ENCODE data around the gene KLRF2.

KLRF2 gene

DNA sequence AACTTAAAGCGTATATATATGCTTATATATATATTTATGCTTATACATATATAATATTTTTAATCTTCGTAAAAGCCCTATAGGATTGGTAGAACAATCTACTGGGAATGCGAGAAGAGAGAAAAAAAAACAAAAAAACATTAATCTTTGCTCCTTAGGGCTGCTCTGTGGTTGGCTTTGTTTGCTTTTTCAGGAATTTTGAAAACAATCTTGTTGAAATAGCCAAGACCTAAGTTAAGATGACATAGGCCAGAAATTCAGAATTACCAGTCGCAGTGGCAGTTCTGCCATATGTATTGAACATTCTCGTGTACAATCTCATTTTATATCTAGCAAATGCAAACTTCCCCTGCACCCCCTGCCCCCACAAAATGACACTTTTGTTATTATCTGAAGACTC lies 699 bp downstream of the KLRF2 start:
- Histone ChIP-seq H3K23ac (ENCODE audit: low read length) (no peak overlapping the region), H3K14ac (ENCODE audit: low read length) (no peak overlapping the region), H3K9ac (ENCODE audit: low read length) (no peak overlapping the region), H2BK5ac (ENCODE audit: low read depth, low read length, poor library complexity) (no peak overlapping the region), H2BK120ac (ENCODE audit: insufficient read depth, low read length, poor library complexity) (no peak overlapping the region), H3K18ac (ENCODE audit: low read length) (no peak overlapping the region), H3K79me2 (ENCODE audit: control insufficient read depth, insufficient read depth, low read length, poor library complexity) (no peaks in the 10 kb centered on the region), H2AK5ac (ENCODE audit: low read length) (no peak overlapping the region), H2AFZ (ENCODE audit: insufficient read depth, low read length, poor library complexity) (no peak overlapping the region), H4K8ac (ENCODE audit: low read depth, low read length) (no peak overlapping the region), H2BK12ac (ENCODE audit: low read length) (no peak overlapping the region), H3K4me3 (ENCODE audit: low read depth, low read length) (no peak overlapping the region), H3K27ac (ENCODE audit: low read depth, low read length) (no peak overlapping the region), H4K91ac (ENCODE audit: low read depth, low read length) (no peak overlapping the region), H3K9me3 (ENCODE audit: insufficient read depth, low read depth, low read length) (no peaks in the 10 kb centered on the region), H3K36me3 (ENCODE audit: control insufficient read depth in 1 of 2, insufficient read depth in 2 of 2, low read length in 2 of 2) (no peaks in the 10 kb centered on the region), H3K4me2 (ENCODE audit: low read length) (no peak overlapping the region), H3K4me1 (ENCODE audit: control insufficient read depth in 1 of 2, insufficient read depth in 2 of 2, low read length in 2 of 2) (no peaks in the 10 kb centered on the region), H4K12ac (ENCODE audit: low read depth, low read length) (no peak overlapping the region), H3K4ac (ENCODE audit: low read depth, low read length) (no peak overlapping the region), H3K79me1 (ENCODE audit: low read length) (no peaks in the 10 kb centered on the region), H3K27me3 (ENCODE audit: insufficient read depth, low read length) (no peaks in the 10 kb centered on the region)
- WGBS (ENCODE audit: extremely low coverage, insufficient coverage, insufficient read length), result no CpG with 5 or more reads among the region's 5 CpGs
- no peak for DNase-seq

DNA sequence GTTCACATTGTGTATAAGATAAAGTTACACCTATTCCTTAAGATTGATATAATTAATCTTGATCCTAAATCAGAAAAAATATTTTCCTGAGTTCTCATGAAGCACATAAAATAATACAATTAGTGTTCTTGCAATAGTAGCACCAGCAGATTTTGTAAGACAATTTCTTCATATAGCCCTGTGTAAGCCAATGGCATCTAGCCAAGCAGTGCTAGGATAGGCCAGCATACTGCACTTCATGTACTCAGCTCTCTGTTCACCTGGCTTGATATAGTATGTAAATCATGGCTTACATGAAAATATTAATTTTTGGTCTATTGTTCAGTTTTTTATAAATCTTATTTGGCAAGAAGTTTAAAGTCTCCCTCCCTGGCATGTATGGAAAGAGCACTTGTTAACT lies 1.9 kb downstream of the KLRF2 start:
- Histone ChIP-seq H3K9ac (ENCODE audit: low read length) (no peak overlapping the region), H2AFZ (ENCODE audit: insufficient read depth, low read length, poor library complexity) (no peak overlapping the region), H3K9me3 (ENCODE audit: insufficient read depth, low read depth, low read length) (no peaks in the 10 kb centered on the region), H3K4me2 (ENCODE audit: low read length) (no peak overlapping the region), H3K23ac (ENCODE audit: low read length) (no peak overlapping the region), H2AK5ac (ENCODE audit: low read length) (no peak overlapping the region), H3K27ac (ENCODE audit: low read depth, low read length) (no peak overlapping the region), H2BK5ac (ENCODE audit: low read depth, low read length, poor library complexity) (no peak overlapping the region), H3K18ac (ENCODE audit: low read length) (no peak overlapping the region), H3K79me2 (ENCODE audit: control insufficient read depth, insufficient read depth, low read length, poor library complexity) (no peaks in the 10 kb centered on the region), H2BK12ac (ENCODE audit: low read length) (no peak overlapping the region), H3K4me3 (ENCODE audit: low read depth, low read length) (no peak overlapping the region), H3K14ac (ENCODE audit: low read length) (no peak overlapping the region), H4K12ac (ENCODE audit: low read depth, low read length) (no peak overlapping the region), H3K27me3 (ENCODE audit: insufficient read depth, low read length) (no peaks in the 10 kb centered on the region), H4K8ac (ENCODE audit: low read depth, low read length) (no peak overlapping the region), H3K4ac (ENCODE audit: low read depth, low read length) (no peak overlapping the region), H4K91ac (ENCODE audit: low read depth, low read length) (no peak overlapping the region), H2BK120ac (ENCODE audit: insufficient read depth, low read length, poor library complexity) (no peak overlapping the region), H3K36me3 (ENCODE audit: control insufficient read depth in 1 of 2, insufficient read depth in 2 of 2, low read length in 2 of 2) (no peaks in the 10 kb centered on the region), H3K79me1 (ENCODE audit: low read length) (no peaks in the 10 kb centered on the region), H3K4me1 (ENCODE audit: control insufficient read depth in 1 of 2, insufficient read depth in 2 of 2, low read length in 2 of 2) (no peaks in the 10 kb centered on the region)
- no peak for DNase-seq

DNA sequence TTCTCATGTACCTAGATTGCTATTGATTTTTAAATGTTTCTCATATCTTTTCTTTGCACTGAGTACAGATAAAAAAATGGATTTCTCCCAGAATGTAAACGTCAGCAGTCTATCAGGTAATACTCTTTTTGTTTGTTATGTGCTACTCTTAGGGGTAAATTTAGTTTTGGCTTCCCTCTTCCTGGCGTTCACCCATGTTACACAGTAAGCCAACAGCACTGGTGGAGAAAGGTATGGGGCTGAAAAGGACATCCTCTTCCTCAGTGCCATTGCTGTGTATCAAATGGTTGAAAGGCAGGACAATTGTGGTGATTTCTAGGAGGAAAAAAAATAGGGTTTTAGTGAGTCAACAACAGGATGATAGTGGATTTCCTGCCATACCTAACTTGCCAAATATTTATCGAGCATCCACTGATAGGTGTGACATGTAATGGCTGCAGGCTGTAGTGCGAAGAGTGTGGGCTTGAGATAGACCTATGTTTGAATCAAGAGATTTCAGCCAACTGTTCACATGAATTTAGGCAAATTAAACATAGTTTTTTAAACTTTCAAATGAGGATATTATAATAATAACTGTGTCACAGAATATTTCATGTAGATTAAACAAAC lies 7.5 kb downstream of the KLRF2 start:
- no peak overlapping the region for H4K91ac ChIP-seq (ENCODE audit: low read depth, low read length)
- H3K18ac ChIP-seq (ENCODE audit: low read length), result no peak overlapping the region
- H3K27ac ChIP-seq (ENCODE audit: low read depth, low read length), result no peak overlapping the region
- H4K8ac ChIP-seq (ENCODE audit: low read depth, low read length), result no peak overlapping the region
- H3K27me3 ChIP-seq (ENCODE audit: insufficient read depth, low read length), result no peaks in the 10 kb centered on the region
- no peaks in the 10 kb centered on the region for H3K79me1 ChIP-seq (ENCODE audit: low read length)
- DNase-seq, result no peak
- no peak overlapping the region for H3K23ac ChIP-seq (ENCODE audit: low read length)
- no peak overlapping the region for H4K12ac ChIP-seq (ENCODE audit: low read depth, low read length)
- H2BK120ac ChIP-seq (ENCODE audit: insufficient read depth, low read length, poor library complexity), result no peak overlapping the region
- H3K4me1 ChIP-seq (ENCODE audit: control insufficient read depth in 1 of 2, insufficient read depth in 2 of 2, low read length in 2 of 2), result no peaks in the 10 kb centered on the region
- H3K4me2 ChIP-seq (ENCODE audit: low read length), result no peak overlapping the region
- H2BK5ac ChIP-seq (ENCODE audit: low read depth, low read length, poor library complexity), result no peak overlapping the region
- H2BK12ac ChIP-seq (ENCODE audit: low read length), result no peak overlapping the region
- no peaks in the 10 kb centered on the region for H3K36me3 ChIP-seq (ENCODE audit: control insufficient read depth in 1 of 2, insufficient read depth in 2 of 2, low read length in 2 of 2)
- H2AK5ac ChIP-seq (ENCODE audit: low read length), result no peak overlapping the region
- no peak overlapping the region for H3K9ac ChIP-seq (ENCODE audit: low read length)
- no CpG with 5 or more reads among the region's 4 CpGs for WGBS (ENCODE audit: extremely low coverage, insufficient coverage, insufficient read length)
- no peak overlapping the region for H3K4ac ChIP-seq (ENCODE audit: low read depth, low read length)
- no peak overlapping the region for H2AFZ ChIP-seq (ENCODE audit: insufficient read depth, low read length, poor library complexity)
- H3K4me3 ChIP-seq (ENCODE audit: low read depth, low read length), result no peak overlapping the region
- H3K14ac ChIP-seq (ENCODE audit: low read length), result no peak overlapping the region
- no peaks in the 10 kb centered on the region for H3K79me2 ChIP-seq (ENCODE audit: control insufficient read depth, insufficient read depth, low read length, poor library complexity)
- H3K9me3 ChIP-seq (ENCODE audit: insufficient read depth, low read depth, low read length), result no peaks in the 10 kb centered on the region

DNA sequence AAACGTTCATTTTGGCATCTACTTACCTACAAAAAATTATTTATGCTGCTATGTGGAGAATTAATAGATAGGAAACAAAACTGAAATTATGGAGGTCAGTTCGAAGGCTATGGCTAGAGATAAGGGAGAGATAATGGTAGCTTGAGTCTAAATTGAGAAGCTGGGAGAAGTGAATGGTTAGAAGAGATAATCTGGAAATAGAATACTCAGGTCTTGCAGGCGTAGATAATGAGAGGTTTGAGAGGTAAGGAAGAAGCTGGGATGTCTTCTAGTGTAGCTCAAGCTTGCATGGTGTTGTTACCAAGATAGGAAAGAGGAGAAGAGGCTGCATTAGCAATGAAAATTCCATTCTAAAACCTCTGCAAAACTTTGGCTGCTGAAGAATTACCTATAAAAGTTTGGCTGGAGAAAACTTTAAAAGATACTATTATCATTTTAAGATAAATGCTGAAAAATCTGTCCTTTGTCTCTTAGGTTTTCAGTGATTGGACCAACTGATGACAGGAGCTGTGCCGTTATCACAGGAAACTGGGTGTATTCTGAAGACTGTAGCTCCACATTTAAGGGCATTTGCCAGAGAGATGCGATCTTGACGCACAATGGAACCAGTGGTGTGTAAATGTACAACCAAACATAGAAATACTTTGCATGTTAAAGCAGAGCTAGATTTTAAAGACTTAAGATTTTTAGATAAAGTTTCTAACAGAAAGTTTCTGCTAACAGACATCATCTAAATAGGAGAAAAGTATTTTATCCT lies 14.1 kb downstream of the KLRF2 start:
- DNase-seq, result no peak
- Histone ChIP-seq H3K27ac (ENCODE audit: low read depth, low read length) (no peak overlapping the region), H3K4me3 (ENCODE audit: low read depth, low read length) (no peak overlapping the region), H2AFZ (ENCODE audit: insufficient read depth, low read length, poor library complexity) (no peak overlapping the region), H3K4ac (ENCODE audit: low read depth, low read length) (no peak overlapping the region), H4K8ac (ENCODE audit: low read depth, low read length) (no peak overlapping the region), H3K79me1 (ENCODE audit: low read length) (no peaks in the 10 kb centered on the region), H3K4me2 (ENCODE audit: low read length) (no peak overlapping the region), H2BK12ac (ENCODE audit: low read length) (no peak overlapping the region), H3K79me2 (ENCODE audit: control insufficient read depth, insufficient read depth, low read length, poor library complexity) (no peaks in the 10 kb centered on the region), H3K27me3 (ENCODE audit: insufficient read depth, low read length) (no peaks in the 10 kb centered on the region), H3K4me1 (ENCODE audit: control insufficient read depth in 1 of 2, insufficient read depth in 2 of 2, low read length in 2 of 2) (no peaks in the 10 kb centered on the region), H3K9me3 (ENCODE audit: insufficient read depth, low read depth, low read length) (no peaks in the 10 kb centered on the region), H2BK5ac (ENCODE audit: low read depth, low read length, poor library complexity) (no peak overlapping the region), H4K91ac (ENCODE audit: low read depth, low read length) (no peak overlapping the region), H3K36me3 (ENCODE audit: control insufficient read depth in 1 of 2, insufficient read depth in 2 of 2, low read length in 2 of 2) (no peaks in the 10 kb centered on the region), H3K23ac (ENCODE audit: low read length) (no peak overlapping the region), H2BK120ac (ENCODE audit: insufficient read depth, low read length, poor library complexity) (no peak overlapping the region), H2AK5ac (ENCODE audit: low read length) (no peak overlapping the region), H3K14ac (ENCODE audit: low read length) (no peak overlapping the region), H4K12ac (ENCODE audit: low read depth, low read length) (no peak overlapping the region), H3K9ac (ENCODE audit: low read length) (no peak overlapping the region), H3K18ac (ENCODE audit: low read length) (no peak overlapping the region)
- 100% methylated on average over 1 of the region's 6 CpGs for WGBS (ENCODE audit: extremely low coverage, insufficient coverage, insufficient read length)

All from trophoblast cell (in vitro differentiated cells and primary cell).